NCI-H526 treated with DMSO at 0.1 percent for 48 hours (cell line): Measurements from ENCODE around the gene ZNF783.
"Not testable (repeated sequence)": the region's sequence is repeated elsewhere in the genome, so short reads cannot be mapped to it uniquely, and the experiment has no call there.

Experiments used
- DNase-seq: peaks from one replicate; lab custom pipeline; 2025; lab: John Stamatoyannopoulos, UW

Gene ZNF783

DNA sequence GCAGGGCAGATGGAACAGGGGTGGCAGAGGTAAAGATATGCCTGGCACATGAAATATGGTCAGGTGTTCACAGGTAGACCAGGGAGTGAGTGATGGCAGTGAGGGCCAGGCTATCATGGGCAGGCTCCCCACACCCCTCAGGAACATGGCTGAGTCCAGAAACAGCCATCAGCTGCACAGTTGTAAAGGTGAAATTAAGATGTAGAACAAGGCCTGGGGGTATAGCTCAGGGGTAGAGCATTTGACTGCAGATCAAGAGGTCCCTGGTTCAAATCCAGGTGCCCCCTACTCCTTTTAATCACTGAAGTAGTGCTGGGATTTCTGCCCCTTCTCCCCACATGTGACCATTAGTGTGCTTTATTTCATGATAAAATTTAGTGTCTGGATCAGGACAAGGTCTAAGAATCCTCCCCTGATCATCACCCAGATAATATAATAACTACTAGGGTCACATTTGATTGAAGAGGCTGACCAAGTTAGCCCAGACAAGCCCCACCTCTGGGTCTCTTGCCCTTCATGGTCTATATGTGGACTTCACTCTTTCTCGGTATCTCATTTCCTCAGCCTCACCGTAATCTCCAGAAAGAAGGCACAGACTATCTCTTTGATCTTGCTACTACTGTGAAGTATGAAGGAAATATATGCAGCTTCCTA is 69.0 kb downstream of the ZNF783 start:
- no peak for DNase-seq

DNA sequence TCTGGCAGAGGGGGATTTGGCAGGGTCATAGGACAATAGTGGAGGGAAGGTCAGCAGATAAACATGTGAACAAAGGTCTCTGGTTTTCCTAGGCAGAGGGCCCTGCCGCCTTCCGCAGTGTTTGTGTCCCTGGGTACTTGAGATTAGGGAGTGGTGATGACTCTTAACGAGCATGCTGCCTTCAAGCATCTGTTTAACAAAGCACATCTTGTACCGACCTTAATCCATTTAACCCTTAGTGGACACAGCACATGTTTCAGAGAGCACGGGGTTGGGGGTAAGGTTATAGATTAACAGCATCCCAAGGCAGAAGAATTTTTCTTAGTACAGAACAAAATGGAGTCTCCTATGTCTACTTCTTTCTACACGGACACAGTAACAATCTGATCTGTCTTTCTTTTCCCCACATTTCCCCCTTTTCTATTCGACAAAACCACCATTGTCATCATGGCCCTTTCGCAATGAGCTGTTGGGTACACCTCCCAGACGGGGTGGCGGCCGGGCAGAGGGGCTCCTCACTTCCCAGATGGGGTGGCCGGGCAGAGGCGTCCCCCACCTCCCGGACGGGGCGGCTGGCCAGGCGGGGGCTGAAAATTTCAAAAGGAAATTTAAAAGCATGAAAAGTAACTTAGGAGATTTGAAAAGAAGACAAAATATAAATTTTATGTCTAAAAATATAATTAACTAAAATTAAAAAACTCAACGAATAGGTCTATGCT is 70.8 kb downstream of the ZNF783 start:
- DNase-seq, result not testable (repeated sequence)

DNA sequence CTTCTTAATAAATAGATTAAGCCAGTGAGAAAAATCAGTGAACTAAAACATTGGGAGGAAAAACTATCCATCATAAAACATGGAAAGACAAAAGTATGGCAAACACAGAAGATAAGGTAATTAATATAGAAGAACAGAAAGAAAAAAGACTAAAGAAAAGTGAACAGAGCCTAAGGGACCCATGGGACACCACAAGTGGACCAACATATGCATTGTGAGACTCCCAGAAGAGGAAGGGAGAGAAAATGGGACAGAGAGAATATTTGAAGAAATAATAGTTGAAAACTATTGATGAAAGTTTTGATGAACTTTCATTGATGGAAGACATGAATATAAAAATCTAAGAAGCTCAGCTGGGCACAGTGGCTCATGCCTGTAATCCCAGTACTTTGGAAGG is 71.3 kb downstream of the ZNF783 start:
- no peak for DNase-seq

DNA sequence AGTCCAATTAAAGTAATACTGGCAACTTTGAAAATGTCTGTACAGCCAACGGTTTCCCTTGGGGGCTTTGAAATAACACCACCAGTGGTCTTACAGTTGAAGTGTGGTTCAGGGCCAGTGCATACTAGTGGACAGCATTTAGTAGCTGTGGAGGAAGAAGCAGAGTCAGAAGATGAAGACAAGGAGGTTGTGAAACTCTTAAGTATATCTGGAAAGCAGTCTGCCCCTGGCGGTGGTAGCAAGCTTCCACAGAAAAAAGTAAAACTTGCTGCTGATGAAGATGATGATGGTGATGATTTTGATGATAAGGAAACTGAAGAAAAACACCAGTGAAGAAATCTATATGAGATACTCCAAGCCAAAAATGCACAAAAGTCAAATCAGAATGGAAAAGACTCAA is 72.2 kb downstream of the ZNF783 start:
- DNase-seq, result no peak
